HG02884 (cell line): ENCODE measurements around the gene SUMO1.

Experiments
- ATAC-seq: cut with Tn5 transposase; IDR thresholded peaks from one replicate; pipeline ENCODE4 v1.9.1; 2021; ENCODE audit warnings: mild to moderate bottlenecking, moderate library complexity; ENCODE audit not compliant: unreplicated experiment

SUMO1 gene

GRCh38 chr2:202201220-202202160 is 36.9 kb downstream of the SUMO1 start:
- no peak for ATAC-seq

- no peak for ATAC-seq
These were observed 41.7 kb downstream of the SUMO1 start for GRCh38 chr2:202196727-202197126.

- no peak for ATAC-seq
These were observed 44.0 kb downstream of the SUMO1 start for GRCh38 chr2:202194418-202194817.

GRCh38 chr2:202193881-202194353 is 44.5 kb downstream of the SUMO1 start:
- ATAC-seq: no peak

- no peak for ATAC-seq
These were observed 45.1 kb downstream of the SUMO1 start for GRCh38 chr2:202193305-202193704.

GRCh38 chr2:202187570-202187969 is 50.8 kb downstream of the SUMO1 start:
- no peak for ATAC-seq

- ATAC-seq: no peak
These were observed 51.7 kb downstream of the SUMO1 start for GRCh38 chr2:202186641-202187202.

GRCh38 chr2:202185156-202185555 is 53.2 kb downstream of the SUMO1 start:
- no peak for ATAC-seq

GRCh38 chr2:202184557-202184956 is 53.8 kb downstream of the SUMO1 start:
- no peak for ATAC-seq

GRCh38 chr2:202178346-202178958 is 59.9 kb downstream of the SUMO1 start:
- ATAC-seq: no peak

GRCh38 chr2:202172439-202173211 is 65.8 kb downstream of the SUMO1 start:
- ATAC-seq: peak; percentile 73

GRCh38 chr2:202171241-202171825 is 67.1 kb downstream of the SUMO1 start:
- ATAC-seq: no peak

- ATAC-seq: no peak
These were observed 68.5 kb downstream of the SUMO1 start for GRCh38 chr2:202169832-202170424.

- ATAC-seq: no peak
These were observed 69.3 kb downstream of the SUMO1 start for GRCh38 chr2:202169131-202169530.

GRCh38 chr2:202165945-202166344 is 72.5 kb downstream of the SUMO1 start:
- no peak for ATAC-seq

- ATAC-seq: no peak
These were observed 73.2 kb downstream of the SUMO1 start for GRCh38 chr2:202165208-202165607.

GRCh38 chr2:202164411-202164810 is 74.0 kb downstream of the SUMO1 start:
- ATAC-seq: no peak

- ATAC-seq: no peak
These were observed 77.1 kb downstream of the SUMO1 start for GRCh38 chr2:202161151-202161835.

- ATAC-seq: no peak
These were observed 79.6 kb downstream of the SUMO1 start for GRCh38 chr2:202158796-202159195.
